Stimulated activated CD4-positive, alpha-beta T cell treated with anti-CD3 and anti-CD28 coated beads, TNF-alpha, amount 100 ng/mL, for 1 hour (primary cell): ENCODE results near the gene IFNG-AS1.

Source experiments
- DNase-seq, 3 donors: peaks; one replicate each; pipeline ENCODE4 v3.0.0-alpha.2; 2020; ENCODE audit warnings: low read depth in 3 of 3, low spot score in 1 of 3

IFNG-AS1 gene

GRCh38 chr12:67989184-67989920, at the start of gene IFNG-AS1:
IFNG-AS1 (plus strand) TSS chr12:67989447.
- DNase-seq = no peak

GRCh38 chr12:67939611-67940010, 49.6 kb upstream of the IFNG-AS1 start:
- DNase-seq = no peak

GRCh38 chr12:67940780-67941243, 48.4 kb upstream of the IFNG-AS1 start:
- no peak for DNase-seq

- no peak for DNase-seq
Measured at GRCh38 chr12:67942724-67943123, 46.5 kb upstream of the IFNG-AS1 start.

- peak; percentile 5 to 35 (median 11) for DNase-seq
Measured at GRCh38 chr12:67943141-67943892, 45.9 kb upstream of the IFNG-AS1 start.

- DNase-seq = no peak
Measured at GRCh38 chr12:67944093-67944492, 45.2 kb upstream of the IFNG-AS1 start.

GRCh38 chr12:67952787-67953186, 36.5 kb upstream of the IFNG-AS1 start:
- DNase-seq = no peak

GRCh38 chr12:67957383-67957782, 31.9 kb upstream of the IFNG-AS1 start:
- DNase-seq = no peak

GRCh38 chr12:67958187-67958586, 31.1 kb upstream of the IFNG-AS1 start:
- DNase-seq = no peak

GRCh38 chr12:67964456-67964855, 24.8 kb upstream of the IFNG-AS1 start:
- DNase-seq = no peak

- no peak for DNase-seq
Measured at GRCh38 chr12:67966560-67966959, 22.7 kb upstream of the IFNG-AS1 start.

- DNase-seq = no peak
Measured at GRCh38 chr12:67968321-67968720, 20.9 kb upstream of the IFNG-AS1 start.

GRCh38 chr12:67968725-67969124, 20.5 kb upstream of the IFNG-AS1 start:
- no peak for DNase-seq

- DNase-seq = no peak
Measured at GRCh38 chr12:67969134-67969802, 20.0 kb upstream of the IFNG-AS1 start.

GRCh38 chr12:67977668-67978067, 11.6 kb upstream of the IFNG-AS1 start:
- no peak for DNase-seq

GRCh38 chr12:67980391-67980790, 8.9 kb upstream of the IFNG-AS1 start:
- no peak for DNase-seq

GRCh38 chr12:67981287-67982162, 7.7 kb upstream of the IFNG-AS1 start:
- DNase-seq = no peak

- DNase-seq = no peak
Measured at GRCh38 chr12:67982164-67982563, 7.1 kb upstream of the IFNG-AS1 start.

- DNase-seq = no peak
Measured at GRCh38 chr12:67986632-67987031, 2.6 kb upstream of the IFNG-AS1 start.

GRCh38 chr12:67988601-67989021, 636 bp upstream of the IFNG-AS1 start:
- no peak for DNase-seq

- DNase-seq = no peak
Measured at GRCh38 chr12:67991158-67991557, 1.9 kb downstream of the IFNG-AS1 start.
